Thyroid gland (tissue), 4 donors: Measurements from ENCODE around the gene KIF3A.

Source experiments
- POLR2A ChIP-seq, 2 donors: fragments of 450-650 bp; IDR thresholded peaks; one replicate each; pipeline ENCODE4 v1.6.1; 2017; ENCODE audit warnings: antibody characterized with exemption in 2 of 2, mild to moderate bottlenecking in 2 of 2, moderate library complexity in 1 of 2
- TF ChIP-seq, protein P1 (sequence below), 6 experiments: fragments of 200-600 bp in 3 of 6; fragments of 450-650 bp in 3 of 6; sonication (generic) in 3 of 6; IDR thresholded peaks; one replicate each; pipeline ENCODE4 v1.5.1; 2016 to 2019; ENCODE audit warnings: antibody characterized with exemption in 6 of 6, mild to moderate bottlenecking in 2 of 6, inconsistent platforms in 1 of 6, moderate library complexity in 1 of 6

DNA sequence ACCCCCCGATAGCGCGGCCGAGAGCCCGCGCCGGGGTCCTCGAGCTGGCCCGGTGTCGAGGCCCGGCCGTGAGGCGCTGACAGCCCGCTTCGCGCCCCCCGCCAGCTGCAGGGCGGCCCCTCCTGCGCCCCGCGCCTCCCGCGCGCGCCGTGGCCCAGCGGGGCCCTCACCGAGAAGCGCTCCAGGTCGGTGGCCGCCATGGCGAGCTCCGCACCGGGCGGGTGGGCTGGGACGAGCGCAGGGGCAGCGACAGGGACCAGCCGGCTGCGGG is 39.5 kb upstream of the KIF3A start:
- no peak for TF ChIP-seq POLR2A (IDR thresholded peaks at IDR 0.05)
- TF ChIP-seq, protein P1, sequence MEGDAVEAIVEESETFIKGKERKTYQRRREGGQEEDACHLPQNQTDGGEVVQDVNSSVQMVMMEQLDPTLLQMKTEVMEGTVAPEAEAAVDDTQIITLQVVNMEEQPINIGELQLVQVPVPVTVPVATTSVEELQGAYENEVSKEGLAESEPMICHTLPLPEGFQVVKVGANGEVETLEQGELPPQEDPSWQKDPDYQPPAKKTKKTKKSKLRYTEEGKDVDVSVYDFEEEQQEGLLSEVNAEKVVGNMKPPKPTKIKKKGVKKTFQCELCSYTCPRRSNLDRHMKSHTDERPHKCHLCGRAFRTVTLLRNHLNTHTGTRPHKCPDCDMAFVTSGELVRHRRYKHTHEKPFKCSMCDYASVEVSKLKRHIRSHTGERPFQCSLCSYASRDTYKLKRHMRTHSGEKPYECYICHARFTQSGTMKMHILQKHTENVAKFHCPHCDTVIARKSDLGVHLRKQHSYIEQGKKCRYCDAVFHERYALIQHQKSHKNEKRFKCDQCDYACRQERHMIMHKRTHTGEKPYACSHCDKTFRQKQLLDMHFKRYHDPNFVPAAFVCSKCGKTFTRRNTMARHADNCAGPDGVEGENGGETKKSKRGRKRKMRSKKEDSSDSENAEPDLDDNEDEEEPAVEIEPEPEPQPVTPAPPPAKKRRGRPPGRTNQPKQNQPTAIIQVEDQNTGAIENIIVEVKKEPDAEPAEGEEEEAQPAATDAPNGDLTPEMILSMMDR (IDR thresholded peaks at IDR 0.05), result no peak
